ENCODE results near the gene RPH3AL.
"Not testable (repeated sequence)": the region's sequence is repeated elsewhere in the genome, so short reads cannot be mapped to it uniquely, and the experiment has no call there.

RPH3AL gene

GRCh38 chr17:379531-380465, 27.2 kb upstream of the RPH3AL start:
- ATAC-seq: no peak

GRCh38 chr17:378068-378467, 25.5 kb upstream of the RPH3AL start:
- no peak for ATAC-seq

GRCh38 chr17:376936-377863, 24.6 kb upstream of the RPH3AL start:
- no peak for ATAC-seq

GRCh38 chr17:373613-374230, 21.1 kb upstream of the RPH3AL start:
- no peak for ATAC-seq

GRCh38 chr17:372157-373152, 19.8 kb upstream of the RPH3AL start:
- no peak for ATAC-seq

- ATAC-seq: no peak
Measured at GRCh38 chr17:371583-371982, 19.0 kb upstream of the RPH3AL start.

GRCh38 chr17:367656-368055, 15.0 kb upstream of the RPH3AL start:
- not testable (repeated sequence) for ATAC-seq

GRCh38 chr17:366657-367615, 14.3 kb upstream of the RPH3AL start:
- not testable (repeated sequence) for ATAC-seq

- ATAC-seq: no peak
Measured at GRCh38 chr17:364766-365165, 12.2 kb upstream of the RPH3AL start.

GRCh38 chr17:364308-364707, 11.7 kb upstream of the RPH3AL start:
- no peak for ATAC-seq

- no peak for ATAC-seq
Measured at GRCh38 chr17:362721-363120, 10.1 kb upstream of the RPH3AL start.

GRCh38 chr17:360092-360750, 7.6 kb upstream of the RPH3AL start:
- no peak for ATAC-seq

- ATAC-seq: no peak
Measured at GRCh38 chr17:358491-359151, 6.0 kb upstream of the RPH3AL start.

- no peak for ATAC-seq
Measured at GRCh38 chr17:357644-358043, 5.0 kb upstream of the RPH3AL start.

- ATAC-seq: no peak
Measured at GRCh38 chr17:356671-357434, 4.2 kb upstream of the RPH3AL start.

GRCh38 chr17:354651-355556, 2.3 kb upstream of the RPH3AL start:
- no peak for ATAC-seq

GRCh38 chr17:353838-354234, 1.2 kb upstream of the RPH3AL start:
- ATAC-seq: no peak
